ENCODE results near the gene SEMA6A. TPM values are rescaled to one million over a fixed set of nuclear protein-coding genes. Genes with fewer than 3 reads are reported as not detected.

The SEMA6A gene
- total and polyA plus RNA-seq, 5 donors from 2014 or later, result 0.15 to 1.4 (median 0.54) TPM; not detected in 1

GRCh38 chr5:116506488-116506887 lies 68.1 kb downstream of the SEMA6A start:
- no peak for DNase-seq
- Mint-ChIP-seq H3K27me3 (no peaks in the 10 kb centered on the region), H3K9me3 (peaks cover 0 to 4% (median 0%) of the 10 kb centered on the region in 7 donors), H3K36me3 (no peaks in the 10 kb centered on the region), H3K4me3 (no peak overlapping the region), H3K4me1 (no peaks in the 10 kb centered on the region), H3K27ac (no peak overlapping the region)
- H3K9me3 ChIP-seq (ENCODE audit: control insufficient read depth in 2 of 2, low read length in 2 of 2), result no peaks in the 10 kb centered on the region
- H3K4me3 ChIP-seq (ENCODE audit: low read depth, low read length), result no peak overlapping the region
- ATAC-seq (ENCODE audit: low read depth in 2 of 2), result no peak
- no peaks in the 10 kb centered on the region for H3K27me3 ChIP-seq (ENCODE audit: control insufficient read depth, insufficient read depth, low read length)
- no peaks in the 10 kb centered on the region for H3K36me3 ChIP-seq (ENCODE audit: control insufficient read depth, insufficient read depth, low read length)
- no peak overlapping the region for H3K27ac ChIP-seq (ENCODE audit: insufficient read depth, low read length, poor library complexity, severe bottlenecking)
- H3K4me1 ChIP-seq (ENCODE audit: control insufficient read depth, insufficient read depth, low read length, poor library complexity, severe bottlenecking), result no peaks in the 10 kb centered on the region

- no peaks in the 10 kb centered on the region for H3K9me3 ChIP-seq (ENCODE audit: control insufficient read depth in 2 of 2, low read length in 2 of 2)
- no peak overlapping the region for H3K4me3 ChIP-seq (ENCODE audit: low read depth, low read length)
- no peaks in the 10 kb centered on the region for H3K36me3 ChIP-seq (ENCODE audit: control insufficient read depth, insufficient read depth, low read length)
- Mint-ChIP-seq H3K36me3 (no peaks in the 10 kb centered on the region), H3K27me3 (no peaks in the 10 kb centered on the region), H3K27ac (peak overlapping the region in 1 of 3 donors; percentile 43), H3K4me3 (no peak overlapping the region), H3K9me3 (peaks cover 0 to 5% (median 0%) of the 10 kb centered on the region in 7 donors), H3K4me1 (no peaks in the 10 kb centered on the region)
- no peaks in the 10 kb centered on the region for H3K4me1 ChIP-seq (ENCODE audit: control insufficient read depth, insufficient read depth, low read length, poor library complexity, severe bottlenecking)
- H3K27ac ChIP-seq (ENCODE audit: insufficient read depth, low read length, poor library complexity, severe bottlenecking), result no peak overlapping the region
- DNase-seq (no peak), ATAC-seq (ENCODE audit: low read depth in 2 of 2) (no peak)
- no peaks in the 10 kb centered on the region for H3K27me3 ChIP-seq (ENCODE audit: control insufficient read depth, insufficient read depth, low read length)
Measured at GRCh38 chr5:116504593-116505166, 69.9 kb downstream of the SEMA6A start.

- Histone ChIP-seq H3K4me3 (ENCODE audit: low read depth, low read length) (no peak overlapping the region), H3K4me1 (ENCODE audit: control insufficient read depth, insufficient read depth, low read length, poor library complexity, severe bottlenecking) (no peaks in the 10 kb centered on the region), H3K9me3 (ENCODE audit: control insufficient read depth in 2 of 2, low read length in 2 of 2) (no peaks in the 10 kb centered on the region), H3K27me3 (ENCODE audit: control insufficient read depth, insufficient read depth, low read length) (no peaks in the 10 kb centered on the region), H3K36me3 (ENCODE audit: control insufficient read depth, insufficient read depth, low read length) (no peaks in the 10 kb centered on the region), H3K27ac (ENCODE audit: insufficient read depth, low read length, poor library complexity, severe bottlenecking) (no peak overlapping the region)
- no peak overlapping the region for H3K4me3 Mint-ChIP-seq
- DNase-seq (no peak), ATAC-seq (ENCODE audit: low read depth in 2 of 2) (no peak)
- H3K27me3 Mint-ChIP-seq, result no peaks in the 10 kb centered on the region
- no peak overlapping the region for H3K27ac Mint-ChIP-seq
- H3K9me3 Mint-ChIP-seq, result peaks cover 0 to 3% (median 0%) of the 10 kb centered on the region in 7 donors
- no peaks in the 10 kb centered on the region for H3K36me3 Mint-ChIP-seq
- H3K4me1 Mint-ChIP-seq, result no peaks in the 10 kb centered on the region
Measured at GRCh38 chr5:116502616-116503015, 72.0 kb downstream of the SEMA6A start.

- H3K36me3 ChIP-seq (ENCODE audit: control insufficient read depth, insufficient read depth, low read length), result no peaks in the 10 kb centered on the region
- no peaks in the 10 kb centered on the region for H3K4me1 ChIP-seq (ENCODE audit: control insufficient read depth, insufficient read depth, low read length, poor library complexity, severe bottlenecking)
- peaks cover 0 to 3% (median 0%) of the 10 kb centered on the region in 7 donors for H3K9me3 Mint-ChIP-seq
- ATAC-seq (ENCODE audit: low read depth in 2 of 2) (no peak), DNase-seq (no peak)
- no peaks in the 10 kb centered on the region for H3K4me1 Mint-ChIP-seq
- no peaks in the 10 kb centered on the region for H3K36me3 Mint-ChIP-seq
- no peak overlapping the region for H3K4me3 ChIP-seq (ENCODE audit: low read depth, low read length)
- no peak overlapping the region for H3K27ac Mint-ChIP-seq
- H3K27me3 ChIP-seq (ENCODE audit: control insufficient read depth, insufficient read depth, low read length), result no peaks in the 10 kb centered on the region
- no peaks in the 10 kb centered on the region for H3K27me3 Mint-ChIP-seq
- no peaks in the 10 kb centered on the region for H3K9me3 ChIP-seq (ENCODE audit: control insufficient read depth in 2 of 2, low read length in 2 of 2)
- no peak overlapping the region for H3K27ac ChIP-seq (ENCODE audit: insufficient read depth, low read length, poor library complexity, severe bottlenecking)
- no peak overlapping the region for H3K4me3 Mint-ChIP-seq
Measured at GRCh38 chr5:116502138-116502537, 72.5 kb downstream of the SEMA6A start.

GRCh38 chr5:116498503-116499048 lies 76.0 kb downstream of the SEMA6A start:
- Histone ChIP-seq H3K4me1 (ENCODE audit: control insufficient read depth, insufficient read depth, low read length, poor library complexity, severe bottlenecking) (no peaks in the 10 kb centered on the region), H3K4me3 (ENCODE audit: low read depth, low read length) (no peak overlapping the region), H3K36me3 (ENCODE audit: control insufficient read depth, insufficient read depth, low read length) (no peaks in the 10 kb centered on the region), H3K9me3 (ENCODE audit: control insufficient read depth in 2 of 2, low read length in 2 of 2) (no peaks in the 10 kb centered on the region), H3K27ac (ENCODE audit: insufficient read depth, low read length, poor library complexity, severe bottlenecking) (no peak overlapping the region), H3K27me3 (ENCODE audit: control insufficient read depth, insufficient read depth, low read length) (no peaks in the 10 kb centered on the region)
- Mint-ChIP-seq H3K27me3 (no peaks in the 10 kb centered on the region), H3K4me1 (no peaks in the 10 kb centered on the region), H3K9me3 (peaks cover 0 to 1% (median 0%) of the 10 kb centered on the region in 7 donors), H3K36me3 (peaks cover 5% of the 10 kb centered on the region), H3K27ac (no peak overlapping the region), H3K4me3 (no peak overlapping the region)
- ATAC-seq (ENCODE audit: low read depth in 2 of 2) (no peak), DNase-seq (no peak)

- no peak overlapping the region for H3K4me3 ChIP-seq (ENCODE audit: low read depth, low read length)
- Mint-ChIP-seq H3K9me3 (peaks cover 0 to 1% (median 0%) of the 10 kb centered on the region in 7 donors), H3K4me1 (no peaks in the 10 kb centered on the region), H3K4me3 (no peak overlapping the region), H3K36me3 (peaks cover 5% of the 10 kb centered on the region), H3K27ac (no peak overlapping the region), H3K27me3 (no peaks in the 10 kb centered on the region)
- H3K9me3 ChIP-seq (ENCODE audit: control insufficient read depth in 2 of 2, low read length in 2 of 2), result no peaks in the 10 kb centered on the region
- DNase-seq (no peak), ATAC-seq (ENCODE audit: low read depth in 2 of 2) (no peak)
- no peaks in the 10 kb centered on the region for H3K36me3 ChIP-seq (ENCODE audit: control insufficient read depth, insufficient read depth, low read length)
- no peaks in the 10 kb centered on the region for H3K27me3 ChIP-seq (ENCODE audit: control insufficient read depth, insufficient read depth, low read length)
- H3K27ac ChIP-seq (ENCODE audit: insufficient read depth, low read length, poor library complexity, severe bottlenecking), result no peak overlapping the region
- H3K4me1 ChIP-seq (ENCODE audit: control insufficient read depth, insufficient read depth, low read length, poor library complexity, severe bottlenecking), result no peaks in the 10 kb centered on the region
Measured at GRCh38 chr5:116497631-116498030, 77.0 kb downstream of the SEMA6A start.

GRCh38 chr5:116495786-116496357 lies 78.8 kb downstream of the SEMA6A start:
- H3K4me1 ChIP-seq (ENCODE audit: control insufficient read depth, insufficient read depth, low read length, poor library complexity, severe bottlenecking), result no peaks in the 10 kb centered on the region
- DNase-seq, result no peak
- no peaks in the 10 kb centered on the region for H3K9me3 ChIP-seq (ENCODE audit: control insufficient read depth in 2 of 2, low read length in 2 of 2)
- H3K36me3 ChIP-seq (ENCODE audit: control insufficient read depth, insufficient read depth, low read length), result no peaks in the 10 kb centered on the region
- H3K4me3 ChIP-seq (ENCODE audit: low read depth, low read length), result no peak overlapping the region
- H3K27me3 Mint-ChIP-seq, result no peaks in the 10 kb centered on the region
- H3K27ac Mint-ChIP-seq, result no peak overlapping the region
- no peaks in the 10 kb centered on the region for H3K27me3 ChIP-seq (ENCODE audit: control insufficient read depth, insufficient read depth, low read length)
- H3K27ac ChIP-seq (ENCODE audit: insufficient read depth, low read length, poor library complexity, severe bottlenecking), result no peak overlapping the region
- H3K36me3 Mint-ChIP-seq, result peaks cover 5% of the 10 kb centered on the region
- peaks cover 0 to 2% (median 0%) of the 10 kb centered on the region in 4 donors for H3K4me1 Mint-ChIP-seq
- H3K4me3 Mint-ChIP-seq, result no peak overlapping the region
- H3K9me3 Mint-ChIP-seq, result peaks cover 0 to 2% (median 0%) of the 10 kb centered on the region in 7 donors
- ATAC-seq (ENCODE audit: low read depth in 2 of 2), result no peak
